Upper lobe of left lung (tissue), 6 donors: Measurements from ENCODE around the gene METTL9. TPM values are rescaled to one million over a fixed set of nuclear protein-coding genes. Genes with fewer than 3 reads are reported as not detected.
"Not testable (repeated sequence)": the region's sequence is repeated elsewhere in the genome, so short reads cannot be mapped to it uniquely, and the experiment has no call there.

Experiments used
- ATAC-seq, 2 donors: fragments of 200-7000 bp; cut with Tn5 transposase; one replicate each; pipeline ENCODE4 v1.9.1; 2022; ENCODE audit warnings: mild to moderate bottlenecking in 2 of 2, moderate library complexity in 2 of 2; ENCODE audit not compliant: low FRiP score in 2 of 2
- DNase-seq, 2 donors: peaks; one replicate each; pipeline ENCODE4 v3.0.0-alpha.2; 2019 to 2020
- H3K27ac ChIP-seq, 4 donors: fragments of 200-600 bp; sonication (generic); one replicate each; pipeline ENCODE4 v1.5.1; 2016 to 2019
- H3K27me3 ChIP-seq, 4 donors: fragments of 200-600 bp; sonication (generic); one replicate each; pipeline ENCODE4 v1.5.1; 2017 to 2019
- H3K36me3 ChIP-seq, 4 donors: fragments of 200-600 bp; sonication (generic); one replicate each; pipeline ENCODE4 v1.5.1; 2016 to 2019
- H3K4me1 ChIP-seq, 4 donors: fragments of 200-600 bp; sonication (generic); one replicate each; pipeline ENCODE4 v1.5.1; 2018 to 2019
- H3K4me3 ChIP-seq, 4 donors: fragments of 200-600 bp; sonication (generic); one replicate each; pipeline ENCODE4 v1.5.1; 2017 to 2019; ENCODE audit warnings: mild to moderate bottlenecking in 2 of 4, moderate library complexity in 1 of 4
- H3K9me3 ChIP-seq, 4 donors: fragments of 200-600 bp; sonication (generic); one replicate each; pipeline ENCODE4 v1.5.1; 2018 to 2019
- EP300 ChIP-seq, 4 donors: sonication (generic); formaldehyde crosslinking; IDR thresholded peaks; one replicate each; pipeline ENCODE4 v1.5.1; 2017; ENCODE audit warnings: antibody characterized with exemption in 4 of 4, control low read depth in 2 of 4
- POLR2A ChIP-seq, 4 donors: fragments of 450-650 bp; IDR thresholded peaks; one replicate each; pipeline ENCODE4 v1.5.1; 2016 to 2017; ENCODE audit warnings: antibody characterized with exemption in 4 of 4, mild to moderate bottlenecking in 2 of 4
- POLR2AphosphoS5 ChIP-seq, 2 donors: sonication (generic); formaldehyde crosslinking; IDR thresholded peaks; one replicate each; pipeline ENCODE4 v1.5.1; 2017; ENCODE audit warnings: antibody characterized with exemption in 2 of 2
- WGBS, 2 donors: methylation state at CpG; one replicate each; pipeline ENCODE4 v1.1.5; 2017 to 2018; 5-methylcytosine and 5-hydroxymethylcytosine counted together
- total RNA-seq, 6 donors: library from RNA; depleted of rRNA in 4 of 6; stranded (reverse); fragments of >200 nt in 4 of 6; gene quantifications; one replicate each; pipeline versions ENCODE4 v1.1.0 to v1.2.1, GENCODE V29; 2016 to 2021
- TF ChIP-seq, protein P1 (sequence below), 6 experiments: fragments of 450-650 bp in 4 of 6; fragments of 200-600 bp in 2 of 6; sonication (generic) in 2 of 6; IDR thresholded peaks; one replicate each; pipeline ENCODE4 v1.5.1; 2016 to 2019; ENCODE audit warnings: antibody characterized with exemption in 6 of 6
- donor health status: DM: no; HTN: no; CAD: no; lungs with moderate emphysema.
- donor health status: DM: no; HTN: yes; CAD: no; lungs with severe emphysema.

METTL9 gene
- total RNA-seq, 6 donors from 2014 or later: 57.1 to 120 (median 93.3) TPM

GRCh38 chr16:21580807-21581206 is 18.6 kb upstream of the METTL9 start:
- Histone ChIP-seq H3K27me3 (no peaks in the 10 kb centered on the region), H3K4me3 (no peak overlapping the region), H3K4me1 (peaks cover 0 to 9% (median 0%) of the 10 kb centered on the region in 4 donors), H3K9me3 (no peaks in the 10 kb centered on the region), H3K36me3 (no peaks in the 10 kb centered on the region), H3K27ac (no peak overlapping the region)
- 82 to 91% methylated on average over 2 of the region's 2 CpGs for WGBS, 2 donors
- ATAC-seq (no peak), DNase-seq (no peak)
- TF ChIP-seq, protein P1, sequence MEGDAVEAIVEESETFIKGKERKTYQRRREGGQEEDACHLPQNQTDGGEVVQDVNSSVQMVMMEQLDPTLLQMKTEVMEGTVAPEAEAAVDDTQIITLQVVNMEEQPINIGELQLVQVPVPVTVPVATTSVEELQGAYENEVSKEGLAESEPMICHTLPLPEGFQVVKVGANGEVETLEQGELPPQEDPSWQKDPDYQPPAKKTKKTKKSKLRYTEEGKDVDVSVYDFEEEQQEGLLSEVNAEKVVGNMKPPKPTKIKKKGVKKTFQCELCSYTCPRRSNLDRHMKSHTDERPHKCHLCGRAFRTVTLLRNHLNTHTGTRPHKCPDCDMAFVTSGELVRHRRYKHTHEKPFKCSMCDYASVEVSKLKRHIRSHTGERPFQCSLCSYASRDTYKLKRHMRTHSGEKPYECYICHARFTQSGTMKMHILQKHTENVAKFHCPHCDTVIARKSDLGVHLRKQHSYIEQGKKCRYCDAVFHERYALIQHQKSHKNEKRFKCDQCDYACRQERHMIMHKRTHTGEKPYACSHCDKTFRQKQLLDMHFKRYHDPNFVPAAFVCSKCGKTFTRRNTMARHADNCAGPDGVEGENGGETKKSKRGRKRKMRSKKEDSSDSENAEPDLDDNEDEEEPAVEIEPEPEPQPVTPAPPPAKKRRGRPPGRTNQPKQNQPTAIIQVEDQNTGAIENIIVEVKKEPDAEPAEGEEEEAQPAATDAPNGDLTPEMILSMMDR (IDR thresholded peaks at IDR 0.05): no peak
- TF ChIP-seq POLR2AphosphoS5 (IDR thresholded peaks at IDR 0.05): no peak
- no peak for TF ChIP-seq POLR2A (IDR thresholded peaks at IDR 0.05)
- TF ChIP-seq EP300 (IDR thresholded peaks at IDR 0.05): no peak

GRCh38 chr16:21584817-21585216 is 14.6 kb upstream of the METTL9 start:
- Histone ChIP-seq H3K4me1 (peaks cover 2 to 21% (median 7%) of the 10 kb centered on the region in 4 donors), H3K4me3 (no peak overlapping the region), H3K27ac (no peak overlapping the region), H3K36me3 (no peaks in the 10 kb centered on the region), H3K27me3 (no peaks in the 10 kb centered on the region), H3K9me3 (no peaks in the 10 kb centered on the region)
- 91 to 94% methylated on average over 8 of the region's 8 CpGs for WGBS, 2 donors
- ATAC-seq (no peak), DNase-seq (no peak)
- TF ChIP-seq, protein P1 (IDR thresholded peaks at IDR 0.05): no peak
- TF ChIP-seq POLR2A (IDR thresholded peaks at IDR 0.05) (no peak), EP300 (IDR thresholded peaks at IDR 0.05) (no peak), POLR2AphosphoS5 (IDR thresholded peaks at IDR 0.05) (no peak)

GRCh38 chr16:21588593-21588992 is 10.8 kb upstream of the METTL9 start:
- peak in 1 of 2 donors; percentile 22 for ATAC-seq
- H3K9me3 ChIP-seq, H3K27ac ChIP-seq, H3K4me3 ChIP-seq, H3K27me3 ChIP-seq, H3K36me3 ChIP-seq, DNase-seq: not testable (repeated sequence)
- 87 to 88% methylated on average over 5 of the region's 5 CpGs for WGBS, 2 donors
- peaks cover 2 to 21% (median 7%) of the 10 kb centered on the region in 4 donors for H3K4me1 ChIP-seq

DNA sequence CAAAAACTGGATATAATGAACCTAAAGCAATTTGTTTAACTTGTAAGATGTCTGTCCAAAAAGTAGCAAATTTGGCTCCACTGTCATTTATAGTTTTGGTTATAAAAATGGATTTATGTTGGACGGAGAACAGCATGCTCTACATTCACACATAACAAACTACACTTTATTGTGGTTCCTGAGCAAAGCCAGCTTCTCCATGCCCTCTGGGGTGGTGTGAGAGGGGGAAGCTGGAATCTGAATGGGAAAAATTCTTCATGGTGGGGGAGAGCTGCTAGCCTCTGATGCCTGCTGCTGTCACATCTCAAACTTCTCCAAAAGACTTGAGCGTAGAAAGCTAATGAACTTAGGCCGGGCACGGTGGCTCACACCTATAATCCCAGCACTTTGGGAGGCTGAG is 9.8 kb upstream of the METTL9 start:
- Histone ChIP-seq H3K4me3 (no peak overlapping the region), H3K27me3 (no peaks in the 10 kb centered on the region), H3K4me1 (peaks cover 2 to 13% (median 7%) of the 10 kb centered on the region in 4 donors), H3K9me3 (no peaks in the 10 kb centered on the region), H3K27ac (peak overlapping the region in 1 of 4 donors; percentile 31), H3K36me3 (no peaks in the 10 kb centered on the region)
- WGBS, 2 donors: 72 to 80% methylated on average over 4 of the region's 4 CpGs
- DNase-seq (no peak), ATAC-seq (no peak)
- TF ChIP-seq POLR2A (IDR thresholded peaks at IDR 0.05) (no peak), POLR2AphosphoS5 (IDR thresholded peaks at IDR 0.05) (no peak), EP300 (IDR thresholded peaks at IDR 0.05) (no peak)
- TF ChIP-seq, protein P1 (IDR thresholded peaks at IDR 0.05): no peak

DNA sequence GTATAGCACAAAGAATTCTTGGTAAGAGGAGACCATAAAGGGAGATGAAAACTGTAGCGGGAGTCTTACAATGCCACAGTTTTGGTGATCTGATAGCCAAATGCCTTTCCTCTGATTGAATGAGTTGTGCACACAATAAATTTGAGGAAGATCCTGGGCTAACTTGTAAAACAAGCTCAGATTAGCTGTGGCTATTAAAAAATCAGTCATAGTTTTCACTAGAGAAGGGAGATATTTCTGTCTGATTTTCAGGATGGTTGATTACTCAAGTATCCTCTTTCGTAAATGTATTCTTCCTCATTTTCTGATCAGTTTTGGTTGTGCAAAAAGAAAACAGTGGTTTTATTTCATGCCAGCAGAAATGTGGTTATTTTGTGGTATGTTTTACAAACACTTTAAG is 9.1 kb upstream of the METTL9 start:
- no peaks in the 10 kb centered on the region for H3K9me3 ChIP-seq
- no peak for TF ChIP-seq EP300 (IDR thresholded peaks at IDR 0.05)
- TF ChIP-seq, protein P1 (IDR thresholded peaks at IDR 0.05): no peak
- TF ChIP-seq POLR2A (IDR thresholded peaks at IDR 0.05): no peak
- no peak for TF ChIP-seq POLR2AphosphoS5 (IDR thresholded peaks at IDR 0.05)
- peaks cover 2 to 13% (median 7%) of the 10 kb centered on the region in 4 donors for H3K4me1 ChIP-seq
- no peak for DNase-seq
- H3K36me3 ChIP-seq: no peaks in the 10 kb centered on the region
- H3K27me3 ChIP-seq: no peaks in the 10 kb centered on the region
- H3K4me3 ChIP-seq: no peak overlapping the region
- ATAC-seq: peak in 1 of 2 donors; percentile 44
- 62 to 79% methylated on average over 2 of the region's 2 CpGs for WGBS, 2 donors
- peak overlapping the region in 1 of 4 donors; percentile 31 for H3K27ac ChIP-seq
